Fibroblast of lung (primary cell): ENCODE measurements around the gene MPV17L2. TPM values are rescaled to one million over a fixed set of nuclear protein-coding genes. Genes with fewer than 3 reads are reported as not detected.

Experiments used
- DNase-seq, 2 donors: peaks; one replicate each; pipeline versions ENCODE4 v3.0.0 to v3.0.0-alpha.2; 2010; ENCODE audit warnings: low read depth in 2 of 2
- H2AFZ ChIP-seq: 2 replicates; pipeline ENCODE4 v1.5.1; 2012; ENCODE audit warnings: low read length, control low read depth, inconsistent platforms
- H3K27ac ChIP-seq: 2 replicates; pipeline ENCODE4 v1.5.1; 2011; ENCODE audit warnings: low read length, control low read depth; ENCODE audit not compliant: insufficient read depth
- H3K27me3 ChIP-seq: 2 replicates; pipeline ENCODE4 v1.5.1; 2011; ENCODE audit warnings: mild to moderate bottlenecking, low read length; ENCODE audit not compliant: control insufficient read depth, insufficient read depth
- H3K36me3 ChIP-seq: 2 replicates; pipeline ENCODE4 v1.5.1; 2011; ENCODE audit warnings: low read length; ENCODE audit not compliant: control insufficient read depth, insufficient read depth
- H3K4me1 ChIP-seq: 2 replicates; pipeline ENCODE4 v1.5.1; 2011; ENCODE audit warnings: low read length; ENCODE audit not compliant: control insufficient read depth, insufficient read depth; ENCODE audit errors: extremely low read depth
- H3K4me2 ChIP-seq: 2 replicates; pipeline ENCODE4 v1.5.1; 2011; ENCODE audit warnings: low read length, control low read depth; ENCODE audit not compliant: insufficient read depth; ENCODE audit errors: extremely low read depth
- H3K4me3 ChIP-seq, 4 experiments: fragments of 200-600 bp in 1 of 4; sonication (generic) in 1 of 4; replicated peaks in 1 of 4; 2 replicates each; pipeline ENCODE4 v1.5.1; 2011 to 2016; ENCODE audit warnings: low read length in 4 of 4, low read depth in 3 of 4, mild to moderate bottlenecking in 3 of 4, control low read depth in 2 of 4, inconsistent platforms in 1 of 4, mixed read lengths in 1 of 4; ENCODE audit not compliant: insufficient read depth in 1 of 4; ENCODE audit errors: control extremely low read depth in 1 of 4
- H3K79me2 ChIP-seq: 2 replicates; pipeline ENCODE4 v1.5.1; 2012; ENCODE audit warnings: mild to moderate bottlenecking, low read length, inconsistent platforms; ENCODE audit not compliant: control insufficient read depth, insufficient read depth
- H3K9ac ChIP-seq: 2 replicates; pipeline ENCODE4 v1.5.1; 2011; ENCODE audit warnings: mild to moderate bottlenecking, low read length, control low read depth; ENCODE audit not compliant: insufficient read depth
- H3K9me3 ChIP-seq: 2 replicates; pipeline ENCODE4 v1.5.1; 2012; ENCODE audit warnings: low read depth, low read length; ENCODE audit not compliant: control insufficient read depth, insufficient read depth
- H4K20me1 ChIP-seq: 2 replicates; pipeline ENCODE4 v1.5.1; 2011; ENCODE audit warnings: low read length; ENCODE audit not compliant: control insufficient read depth, insufficient read depth; ENCODE audit errors: extremely low read depth
- EZH2 ChIP-seq: IDR thresholded peaks from 2 replicates; pipeline ENCODE4 v1.5.1; 2012; ENCODE audit warnings: low read length, control low read depth, mild to moderate bottlenecking; ENCODE audit errors: missing control alignments
- polyA plus RNA-seq, 2 donors: library from polyadenylated mRNA; depleted of rRNA in 1 of 2; stranded (reverse) in 1 of 2; unstranded in 1 of 2; fragments of >200 nt; gene quantifications; 2 replicates each; pipeline ENCODE4 v1.2.1, GENCODE V29; 2011 to 2012; ENCODE audit warnings: missing spikeins in 1 of 2
- total RNA-seq: library from RNA; depleted of rRNA; stranded (reverse); fragments of >200 nt; gene quantifications from 2 replicates; pipeline ENCODE4 v1.2.1, GENCODE V29; 2014
- TF ChIP-seq, protein P1 (sequence below), 2 donors: IDR thresholded peaks in 1 of 2; conservative IDR thresholded peaks in 1 of 2; 1 replicate in 1 of 2; 2 replicates in 1 of 2; pipeline ENCODE4 v1.5.1; 2011 to 2012; ENCODE audit warnings: low read length in 2 of 2, control low read depth in 1 of 2, inconsistent platforms in 1 of 2, low read depth in 1 of 2, mild to moderate bottlenecking in 1 of 2

The MPV17L2 gene
- total and polyA plus RNA-seq, 2 donors (not counting 1 experiment from before 2014, with no cell fraction given): 4.1 to 9.4 TPM

GRCh38 chr19:18214779-18215433, 21.9 kb downstream of the MPV17L2 start:
- H2AFZ ChIP-seq: peak overlapping the region; percentile 74
- no peaks in the 10 kb centered on the region for H3K9me3 ChIP-seq
- no peak overlapping the region for H3K9ac ChIP-seq
- no peak overlapping the region for H3K4me3 ChIP-seq
- no peak for TF ChIP-seq EZH2
- TF ChIP-seq, protein P1, sequence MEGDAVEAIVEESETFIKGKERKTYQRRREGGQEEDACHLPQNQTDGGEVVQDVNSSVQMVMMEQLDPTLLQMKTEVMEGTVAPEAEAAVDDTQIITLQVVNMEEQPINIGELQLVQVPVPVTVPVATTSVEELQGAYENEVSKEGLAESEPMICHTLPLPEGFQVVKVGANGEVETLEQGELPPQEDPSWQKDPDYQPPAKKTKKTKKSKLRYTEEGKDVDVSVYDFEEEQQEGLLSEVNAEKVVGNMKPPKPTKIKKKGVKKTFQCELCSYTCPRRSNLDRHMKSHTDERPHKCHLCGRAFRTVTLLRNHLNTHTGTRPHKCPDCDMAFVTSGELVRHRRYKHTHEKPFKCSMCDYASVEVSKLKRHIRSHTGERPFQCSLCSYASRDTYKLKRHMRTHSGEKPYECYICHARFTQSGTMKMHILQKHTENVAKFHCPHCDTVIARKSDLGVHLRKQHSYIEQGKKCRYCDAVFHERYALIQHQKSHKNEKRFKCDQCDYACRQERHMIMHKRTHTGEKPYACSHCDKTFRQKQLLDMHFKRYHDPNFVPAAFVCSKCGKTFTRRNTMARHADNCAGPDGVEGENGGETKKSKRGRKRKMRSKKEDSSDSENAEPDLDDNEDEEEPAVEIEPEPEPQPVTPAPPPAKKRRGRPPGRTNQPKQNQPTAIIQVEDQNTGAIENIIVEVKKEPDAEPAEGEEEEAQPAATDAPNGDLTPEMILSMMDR (conservative IDR thresholded peaks at IDR 0.05 in 1 of 2, IDR thresholded peaks at IDR 0.05 in 1 of 2; ENCODE audit: low read depth in 1 of 2, low read length in 2 of 2): no peak
- H3K36me3 ChIP-seq: no peaks in the 10 kb centered on the region
- peak overlapping the region; percentile 64 for H3K4me2 ChIP-seq
- peak; percentile 38 to 55 for DNase-seq
- H3K4me1 ChIP-seq: peaks cover 6% of the 10 kb centered on the region
- no peaks in the 10 kb centered on the region for H3K79me2 ChIP-seq
- H3K27me3 ChIP-seq: no peaks in the 10 kb centered on the region
- H3K27ac ChIP-seq: peak overlapping the region; percentile 47
- H4K20me1 ChIP-seq: no peaks in the 10 kb centered on the region

GRCh38 chr19:18216789-18217188, 23.8 kb downstream of the MPV17L2 start:
- DNase-seq: no peak
- no peaks in the 10 kb centered on the region for H3K9me3 ChIP-seq
- TF ChIP-seq, protein P1 (conservative IDR thresholded peaks at IDR 0.05 in 1 of 2, IDR thresholded peaks at IDR 0.05 in 1 of 2; ENCODE audit: low read depth in 1 of 2, low read length in 2 of 2): no peak
- TF ChIP-seq EZH2: no peak
- H3K27me3 ChIP-seq: no peaks in the 10 kb centered on the region
- no peaks in the 10 kb centered on the region for H3K79me2 ChIP-seq
- H3K36me3 ChIP-seq: no peaks in the 10 kb centered on the region
- H3K9ac ChIP-seq: no peak overlapping the region
- H4K20me1 ChIP-seq: no peaks in the 10 kb centered on the region
- no peak overlapping the region for H3K27ac ChIP-seq
- H2AFZ ChIP-seq: no peak overlapping the region
- H3K4me1 ChIP-seq: peaks cover 4% of the 10 kb centered on the region
- H3K4me2 ChIP-seq: no peak overlapping the region
- H3K4me3 ChIP-seq: no peak overlapping the region

- Histone ChIP-seq H2AFZ (no peak overlapping the region), H3K27ac (no peak overlapping the region), H3K4me1 (peaks cover 4% of the 10 kb centered on the region), H3K36me3 (no peaks in the 10 kb centered on the region), H3K9me3 (no peaks in the 10 kb centered on the region), H3K27me3 (no peaks in the 10 kb centered on the region), H4K20me1 (no peaks in the 10 kb centered on the region), H3K9ac (no peak overlapping the region), H3K4me3 (no peak overlapping the region), H3K4me2 (no peak overlapping the region), H3K79me2 (no peaks in the 10 kb centered on the region)
- no peak for DNase-seq
- TF ChIP-seq EZH2: no peak
- TF ChIP-seq, protein P1 (conservative IDR thresholded peaks at IDR 0.05 in 1 of 2, IDR thresholded peaks at IDR 0.05 in 1 of 2; ENCODE audit: low read depth in 1 of 2, low read length in 2 of 2): no peak
These were observed 25.1 kb downstream of the MPV17L2 start for GRCh38 chr19:18218159-18218558.
